ENCODE measurements around the gene TIGIT.
A peak's percentile ranks its signal among the peaks of the same experiment; 100 is the strongest.
"Not testable (repeated sequence)": the region's sequence is repeated elsewhere in the genome, so short reads cannot be mapped to it uniquely, and the experiment has no call there.

TIGIT gene

GRCh38 chr3:114293838-114294535 lies at the start of gene TIGIT:
TIGIT (plus strand) TSS chr3:114294028; CDS start chr3:114294062, 34 bp downstream.
- in situ Hi-C loops (cut with MboI; ENCODE audit: low pct_unique_long_range_greater_than_20kb, low sequenced_read_pairs): no loop called here
- DNase-seq: no peak

GRCh38 chr3:114252954-114253353 lies 40.9 kb upstream of the TIGIT start:
- DNase-seq: no peak
- in situ Hi-C loops (cut with MboI; ENCODE audit: low pct_unique_long_range_greater_than_20kb, low sequenced_read_pairs): no loop called here

DNA sequence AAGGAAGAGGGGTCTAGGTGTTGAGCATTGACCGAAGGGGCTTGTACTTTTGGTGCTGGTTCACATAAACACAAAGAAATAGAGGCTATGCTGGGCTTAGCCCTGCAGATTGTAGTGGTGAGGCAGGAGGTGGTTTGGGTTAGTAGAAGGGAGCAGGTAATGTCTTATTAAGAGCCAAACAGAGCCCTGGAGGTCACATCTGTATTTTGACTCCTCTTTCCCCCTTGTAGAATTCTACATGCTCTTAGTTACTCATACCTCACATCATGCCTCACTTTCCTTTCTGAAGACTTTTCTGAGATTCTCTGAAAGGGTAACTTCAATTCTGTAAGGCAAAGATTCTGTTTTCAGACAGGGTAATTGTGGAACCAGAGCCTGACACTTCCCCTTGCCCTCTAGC lies 40.3 kb upstream of the TIGIT start:
- DNase-seq: no peak
- in situ Hi-C loops (cut with MboI; ENCODE audit: low pct_unique_long_range_greater_than_20kb, low sequenced_read_pairs): no loop called here

DNA sequence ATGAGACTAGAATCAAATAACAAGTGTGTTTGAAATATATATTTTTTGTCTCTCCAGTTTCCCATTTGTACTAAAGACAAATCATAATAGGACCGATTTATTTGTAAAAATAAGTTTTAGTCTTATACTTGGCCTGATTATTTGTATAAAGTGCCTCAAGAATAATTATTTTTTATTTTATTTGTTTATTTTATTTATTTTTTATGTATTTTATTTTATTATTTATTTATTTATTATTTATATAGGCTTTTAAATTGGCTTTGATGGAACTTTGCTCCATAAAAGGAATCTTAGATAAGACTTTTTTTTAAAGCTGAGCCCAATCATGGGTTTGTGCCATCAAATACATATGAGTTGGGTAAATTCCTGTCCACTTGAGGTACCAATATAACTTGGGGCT lies 34.3 kb upstream of the TIGIT start:
- no peak for DNase-seq
- in situ Hi-C loops (cut with MboI; ENCODE audit: low pct_unique_long_range_greater_than_20kb, low sequenced_read_pairs): no loop called here

DNA sequence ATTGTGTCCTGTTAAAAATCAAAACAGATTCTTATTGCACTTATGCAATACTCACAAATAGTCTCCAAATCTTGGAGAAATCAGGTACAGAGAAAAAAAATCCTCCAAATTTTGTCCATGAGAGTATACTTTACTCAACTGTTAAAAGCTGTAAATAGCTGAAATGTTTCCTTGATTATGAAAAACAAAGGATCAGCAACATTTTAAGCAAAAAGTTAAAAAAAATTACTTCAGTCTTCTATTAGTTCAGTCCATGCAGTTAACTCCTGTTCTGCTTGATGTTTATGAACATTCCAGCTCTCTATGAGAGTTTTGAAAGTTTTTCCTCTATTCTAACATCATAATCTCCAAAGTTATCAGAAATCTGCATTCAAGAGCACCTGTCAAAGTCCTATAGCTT lies 33.7 kb upstream of the TIGIT start:
- in situ Hi-C loops (cut with MboI; ENCODE audit: low pct_unique_long_range_greater_than_20kb, low sequenced_read_pairs): no loop called here
- no peak for DNase-seq

DNA sequence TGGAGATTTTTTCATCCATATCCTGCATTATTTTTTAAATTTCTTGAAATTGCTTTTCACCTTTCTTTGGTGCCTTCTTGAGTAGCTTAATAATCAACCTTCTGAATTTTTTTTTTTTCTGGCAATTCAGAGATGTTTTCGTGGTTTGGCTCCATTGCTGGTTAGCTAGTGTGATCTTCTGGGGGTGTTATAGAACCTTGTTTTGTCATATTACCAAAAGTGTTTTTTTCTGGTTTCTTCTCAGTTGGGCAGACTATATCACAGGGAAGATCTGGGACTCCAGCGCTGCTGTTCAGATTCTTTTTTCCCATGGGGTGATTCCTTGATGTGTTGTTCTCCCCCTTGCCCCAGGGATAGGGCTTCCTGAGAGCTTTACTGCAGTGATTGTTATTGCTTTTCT lies 23.8 kb upstream of the TIGIT start:
- DNase-seq: no peak
- in situ Hi-C loops (cut with MboI; ENCODE audit: low pct_unique_long_range_greater_than_20kb, low sequenced_read_pairs): no loop called here

GRCh38 chr3:114272271-114272670 lies 21.6 kb upstream of the TIGIT start:
- in situ Hi-C loops (cut with MboI; ENCODE audit: low pct_unique_long_range_greater_than_20kb, low sequenced_read_pairs): no loop called here
- DNase-seq: no peak

- in situ Hi-C loops (cut with MboI; ENCODE audit: low pct_unique_long_range_greater_than_20kb, low sequenced_read_pairs): no loop called here
- DNase-seq: no peak
Measured at GRCh38 chr3:114274929-114275328, 18.9 kb upstream of the TIGIT start.

DNA sequence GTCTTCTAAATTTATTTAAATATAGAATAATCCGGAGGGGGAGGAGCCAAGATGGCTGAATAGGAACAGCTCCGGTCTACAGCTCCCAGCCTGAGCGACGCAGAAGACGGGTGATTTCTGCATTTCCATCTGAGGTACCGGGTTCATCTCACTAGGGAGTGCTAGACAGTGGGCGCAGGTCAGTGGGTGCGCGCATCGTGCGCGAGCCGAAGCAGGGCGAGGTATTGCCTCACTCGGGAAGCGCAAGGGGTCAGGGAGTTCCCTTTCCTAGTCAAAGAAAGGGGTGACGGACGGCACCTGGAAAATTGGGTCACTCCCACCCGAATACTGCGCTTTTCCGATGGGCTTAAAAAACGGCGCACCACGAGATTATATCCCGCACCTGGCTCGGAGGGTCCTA lies 17.0 kb upstream of the TIGIT start:
- not testable (repeated sequence) for DNase-seq

GRCh38 chr3:114284644-114285043 lies 9.2 kb upstream of the TIGIT start:
- in situ Hi-C loops (cut with MboI; ENCODE audit: low pct_unique_long_range_greater_than_20kb, low sequenced_read_pairs): no loop called here
- no peak for DNase-seq

More for the DNA sequence above, 17.0 kb upstream of the TIGIT start:
- in situ Hi-C loops (cut with MboI; ENCODE audit: low pct_unique_long_range_greater_than_20kb, low sequenced_read_pairs): not testable (repeated sequence)

- in situ Hi-C loops (cut with MboI; ENCODE audit: low pct_unique_long_range_greater_than_20kb, low sequenced_read_pairs): no loop called here
- no peak for DNase-seq
Measured at GRCh38 chr3:114285648-114286230, 8.1 kb upstream of the TIGIT start.

DNA sequence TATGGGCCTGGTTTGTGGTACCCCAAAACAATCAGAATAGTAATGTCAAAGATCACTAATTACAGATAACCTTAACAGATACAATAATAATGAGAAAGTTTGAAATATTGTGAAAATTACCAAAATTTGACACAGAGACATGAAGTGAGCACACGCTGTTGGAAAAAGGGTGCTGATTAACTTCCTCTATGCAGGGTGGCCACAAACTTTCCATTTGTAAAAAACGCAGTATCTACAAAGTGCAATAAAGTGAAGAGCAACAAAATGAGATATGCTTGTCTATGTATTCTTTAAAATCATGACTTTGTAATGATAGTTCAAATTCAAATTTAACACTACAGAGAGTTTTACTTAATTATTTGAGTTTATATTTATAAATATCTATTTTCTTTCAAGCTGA lies 7.6 kb upstream of the TIGIT start:
- in situ Hi-C loops (cut with MboI; ENCODE audit: low pct_unique_long_range_greater_than_20kb, low sequenced_read_pairs): no loop called here

DNA sequence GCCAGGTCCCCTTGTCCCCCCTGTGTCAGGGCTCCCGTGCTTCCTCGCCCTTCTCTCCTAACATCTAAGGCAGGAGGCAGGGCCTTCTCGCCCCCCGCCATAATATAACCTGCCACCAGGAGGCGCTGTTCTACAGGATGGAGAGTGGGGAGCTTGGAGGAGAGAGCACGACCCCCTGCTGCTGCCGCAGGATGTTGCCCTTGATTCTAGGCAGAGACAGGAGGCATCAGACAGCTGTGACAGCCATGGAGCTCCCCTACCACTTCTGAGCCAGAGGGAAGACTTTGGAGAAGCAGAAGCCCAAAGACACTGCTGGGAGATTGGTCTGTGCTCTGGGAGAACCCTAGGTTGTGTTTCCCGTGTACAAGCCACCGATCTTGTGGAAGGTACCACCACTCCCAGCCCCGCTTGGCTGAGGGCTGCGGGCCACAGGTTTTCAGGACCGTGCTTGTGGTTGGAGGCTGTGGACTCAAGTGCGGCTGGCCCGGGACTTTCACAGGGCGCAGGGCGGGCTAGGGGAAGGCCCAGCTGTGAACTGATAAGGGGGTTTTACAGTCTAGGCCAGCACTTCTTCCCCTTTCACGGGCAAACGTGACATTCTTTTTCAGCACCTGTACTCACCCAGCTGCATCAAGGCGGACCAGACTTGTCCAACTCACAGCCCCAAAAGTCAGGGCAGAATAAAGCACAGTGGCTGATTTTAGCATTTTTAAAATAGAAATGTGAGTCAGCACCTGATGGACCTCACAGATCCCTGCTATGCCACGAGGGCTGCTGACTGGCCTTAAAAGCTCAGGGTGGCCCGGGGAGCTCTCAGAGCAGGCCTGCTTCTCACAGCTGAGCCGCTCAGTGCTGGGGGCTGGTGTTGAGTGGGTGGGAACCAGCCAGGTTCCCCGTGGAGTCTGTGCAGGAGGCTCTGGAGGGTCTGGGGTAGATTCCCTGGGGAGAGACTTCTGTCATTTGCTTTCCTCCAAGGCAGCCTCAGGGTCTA lies 2.6 kb upstream of the TIGIT start:
- DNase-seq: peak; percentile 88
- in situ Hi-C loops (cut with MboI; ENCODE audit: low pct_unique_long_range_greater_than_20kb, low sequenced_read_pairs): no loop called here

More for the DNA sequence above, 7.6 kb upstream of the TIGIT start:
- no peak for DNase-seq

GRCh38 chr3:114294940-114295480 lies 1.2 kb downstream of the TIGIT start:
- no peak for DNase-seq
- in situ Hi-C loops (cut with MboI; ENCODE audit: low pct_unique_long_range_greater_than_20kb, low sequenced_read_pairs): no loop called here

DNA sequence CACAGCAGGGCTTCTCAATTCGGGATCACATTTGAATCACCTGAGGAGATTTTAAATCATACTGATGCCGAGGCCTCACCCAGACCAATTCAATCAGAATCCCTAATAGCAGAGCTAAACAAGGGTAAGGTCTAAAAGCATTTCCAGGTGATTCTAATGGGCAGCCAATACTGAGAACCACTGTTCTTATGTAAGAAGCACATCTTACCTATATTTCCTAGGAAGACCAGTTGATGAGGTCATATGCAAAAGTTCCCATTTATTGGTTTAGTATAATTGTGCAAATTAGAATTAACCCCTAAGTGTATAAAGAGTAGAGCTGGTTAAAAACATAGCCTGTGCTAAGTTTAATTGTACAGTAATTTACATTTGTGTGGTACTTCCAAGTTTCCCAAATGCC lies 2.1 kb downstream of the TIGIT start:
- in situ Hi-C loops (cut with MboI; ENCODE audit: low pct_unique_long_range_greater_than_20kb, low sequenced_read_pairs): no loop called here
- DNase-seq: no peak

GRCh38 chr3:114299421-114299820 lies 5.6 kb downstream of the TIGIT start:
- DNase-seq: peak; percentile 11
- in situ Hi-C loops (cut with MboI; ENCODE audit: low pct_unique_long_range_greater_than_20kb, low sequenced_read_pairs): no loop called here

- in situ Hi-C loops (cut with MboI; ENCODE audit: low pct_unique_long_range_greater_than_20kb, low sequenced_read_pairs): no loop called here
Measured at GRCh38 chr3:114299941-114300624, 6.3 kb downstream of the TIGIT start.

GRCh38 chr3:114307222-114307830 lies 13.5 kb downstream of the TIGIT start:
- DNase-seq: no peak
- in situ Hi-C loops (cut with MboI; ENCODE audit: low pct_unique_long_range_greater_than_20kb, low sequenced_read_pairs): no loop called here

More at GRCh38 chr3:114299941-114300624, 6.3 kb downstream of the TIGIT start:
- DNase-seq: no peak

DNA sequence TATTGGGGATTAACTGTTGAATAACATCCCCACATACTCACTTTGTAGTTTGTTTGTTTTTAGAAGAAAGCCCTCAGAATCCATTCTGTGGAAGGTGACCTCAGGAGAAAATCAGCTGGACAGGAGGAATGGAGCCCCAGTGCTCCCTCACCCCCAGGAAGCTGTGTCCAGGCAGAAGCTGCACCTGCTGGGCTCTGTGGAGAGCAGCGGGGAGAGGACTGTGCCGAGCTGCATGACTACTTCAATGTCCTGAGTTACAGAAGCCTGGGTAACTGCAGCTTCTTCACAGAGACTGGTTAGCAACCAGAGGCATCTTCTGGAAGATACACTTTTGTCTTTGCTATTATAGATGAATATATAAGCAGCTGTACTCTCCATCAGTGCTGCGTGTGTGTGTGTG lies 14.0 kb downstream of the TIGIT start:
- no peak for DNase-seq
- in situ Hi-C loops (cut with MboI; ENCODE audit: low pct_unique_long_range_greater_than_20kb, low sequenced_read_pairs): no loop called here
